ENCODE measurements around the gene PFKM. TPM values are rescaled to one million over a fixed set of nuclear protein-coding genes. Genes with fewer than 3 reads are reported as not detected.
A peak's percentile ranks its signal among the peaks of the same experiment; 100 is the strongest.

The PFKM gene
- total and polyA plus RNA-seq, 4 donors, result 105 to 145 (median 130) TPM

DNA sequence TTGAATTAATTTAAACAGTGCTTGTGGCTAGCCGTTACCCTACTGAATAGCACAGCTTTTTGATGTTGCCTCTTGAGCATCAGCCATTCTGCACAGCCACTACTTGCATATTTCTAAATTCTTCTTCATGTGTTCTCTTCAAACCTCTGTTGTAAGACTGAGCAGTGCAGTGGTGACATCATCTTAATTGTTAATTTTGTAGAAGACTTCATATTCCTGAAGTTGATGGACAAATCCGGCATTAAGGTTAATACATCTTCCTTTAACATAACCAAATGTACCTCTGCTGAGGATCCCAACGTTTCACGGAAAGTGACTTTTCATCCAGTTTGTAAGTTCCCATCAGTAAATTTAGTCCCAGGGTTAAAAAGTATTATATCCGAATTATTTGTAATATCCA is 38.9 kb upstream of the PFKM start:
- H3K4me3 ChIP-seq (ENCODE audit: low read depth, low read length), result no peak overlapping the region
- no peaks in the 10 kb centered on the region for H3K27me3 ChIP-seq (ENCODE audit: control insufficient read depth, insufficient read depth, low read length)
- H3K9me3 ChIP-seq (ENCODE audit: control insufficient read depth, insufficient read depth, low read length), result no peaks in the 10 kb centered on the region
- H3K27ac ChIP-seq (ENCODE audit: low read depth, low read length), result no peak overlapping the region
- DNase-seq (ENCODE audit: low read depth in 4 of 6, low spot score in 6 of 6), result no peak
- H3K36me3 ChIP-seq (ENCODE audit: control insufficient read depth, insufficient read depth, low read length), result peaks cover 21% of the 10 kb centered on the region
- no CpG with 5 or more reads among the region's 5 CpGs for WGBS (ENCODE audit: insufficient coverage)
- H3K4me1 ChIP-seq (ENCODE audit: control insufficient read depth, insufficient read depth, low read length), result no peaks in the 10 kb centered on the region

DNA sequence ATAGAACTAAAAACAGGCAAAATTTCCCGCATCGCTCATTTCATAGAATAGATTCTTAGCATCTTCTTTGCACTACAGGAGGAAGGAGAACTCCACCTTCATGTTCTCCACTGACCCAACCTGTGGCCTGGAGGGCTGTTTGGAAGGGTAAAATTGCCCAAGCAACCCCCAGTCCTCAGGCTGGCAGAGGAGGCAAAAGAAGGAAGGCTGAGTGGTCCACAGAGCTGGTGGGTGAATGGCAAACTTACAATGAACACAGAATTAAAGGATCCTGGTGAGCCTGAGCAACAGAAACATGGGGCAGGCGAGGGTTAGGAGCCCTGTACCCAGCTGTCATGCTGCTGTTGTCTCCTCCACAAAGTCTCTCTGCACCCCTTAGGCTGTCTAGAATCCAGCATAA is 38.3 kb upstream of the PFKM start:
- H3K27ac ChIP-seq (ENCODE audit: low read depth, low read length), result no peak overlapping the region
- H3K9me3 ChIP-seq (ENCODE audit: control insufficient read depth, insufficient read depth, low read length), result no peaks in the 10 kb centered on the region
- no peak overlapping the region for H3K4me3 ChIP-seq (ENCODE audit: low read depth, low read length)
- peaks cover 23% of the 10 kb centered on the region for H3K36me3 ChIP-seq (ENCODE audit: control insufficient read depth, insufficient read depth, low read length)
- H3K27me3 ChIP-seq (ENCODE audit: control insufficient read depth, insufficient read depth, low read length), result no peaks in the 10 kb centered on the region
- 100% methylated on average over 1 of the region's 3 CpGs for WGBS (ENCODE audit: insufficient coverage)
- H3K4me1 ChIP-seq (ENCODE audit: control insufficient read depth, insufficient read depth, low read length), result no peaks in the 10 kb centered on the region
- DNase-seq (ENCODE audit: low read depth in 4 of 6, low spot score in 6 of 6), result no peak

DNA sequence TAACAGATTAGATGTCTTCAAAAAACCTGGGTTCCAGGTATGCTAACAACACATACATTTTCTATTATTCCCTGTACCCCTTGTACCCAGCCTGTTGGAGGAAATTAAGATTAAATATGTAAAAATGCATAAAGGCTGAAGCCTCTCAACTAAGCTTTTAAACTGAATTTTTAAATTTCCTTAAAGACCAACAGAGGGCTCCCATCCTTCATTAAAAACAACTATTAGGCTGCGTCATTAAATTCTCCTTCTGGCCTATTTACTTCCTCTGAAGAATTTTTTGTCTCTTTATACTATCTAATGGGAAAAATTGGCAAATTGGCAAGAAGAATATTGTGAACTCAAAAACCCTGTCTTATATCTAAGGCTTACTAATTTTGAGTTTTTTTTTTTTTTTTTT is 35.1 kb upstream of the PFKM start:
- H3K4me3 ChIP-seq (ENCODE audit: low read depth, low read length), result no peak overlapping the region
- peak in 4 of 6 donors; percentile 1 to 81 (median 28) for DNase-seq (ENCODE audit: low read depth in 4 of 6, low spot score in 6 of 6)
- no CpG with 5 or more reads among the region's 1 CpG for WGBS (ENCODE audit: insufficient coverage)

DNA sequence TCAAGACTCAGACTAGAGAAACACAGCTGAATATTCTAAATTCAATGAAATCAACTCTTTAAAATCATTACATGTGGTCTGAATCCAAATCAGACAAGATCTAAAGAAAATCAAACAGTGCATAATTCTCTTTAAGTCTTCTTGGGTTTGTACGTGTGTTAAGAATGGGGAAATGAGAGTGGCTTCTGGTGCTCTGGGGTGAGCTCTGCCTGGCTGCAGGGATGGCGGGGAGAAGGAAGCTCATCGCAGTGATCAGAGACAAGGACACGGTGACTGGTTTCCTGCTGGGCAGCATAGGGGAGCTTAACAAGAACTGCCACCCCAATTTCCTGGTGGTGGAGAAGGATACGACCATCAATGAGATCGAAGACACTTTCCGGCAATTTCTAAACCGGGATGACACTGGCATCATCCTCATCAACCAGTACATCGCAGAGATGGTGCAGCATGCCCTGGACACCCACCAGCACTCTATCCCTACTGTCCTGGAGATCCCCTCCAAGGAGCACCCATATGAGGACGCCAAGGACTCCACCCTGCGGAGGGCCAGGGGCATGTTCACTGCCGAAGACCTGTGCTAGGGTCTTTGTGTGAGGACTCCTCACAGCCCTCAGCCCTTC is 34.2 kb upstream of the PFKM start:
- H3K27ac ChIP-seq (ENCODE audit: low read depth, low read length), result no peak overlapping the region
- H3K27me3 ChIP-seq (ENCODE audit: control insufficient read depth, insufficient read depth, low read length), result no peaks in the 10 kb centered on the region
- H3K4me1 ChIP-seq (ENCODE audit: control insufficient read depth, insufficient read depth, low read length), result no peaks in the 10 kb centered on the region
- no peak for DNase-seq (ENCODE audit: low read depth in 4 of 6, low spot score in 6 of 6)
- H3K9me3 ChIP-seq (ENCODE audit: control insufficient read depth, insufficient read depth, low read length), result no peaks in the 10 kb centered on the region
- no peak overlapping the region for H3K4me3 ChIP-seq (ENCODE audit: low read depth, low read length)
- WGBS (ENCODE audit: insufficient coverage), result 92% methylated on average over 12 of the region's 12 CpGs
- peaks cover 26% of the 10 kb centered on the region for H3K36me3 ChIP-seq (ENCODE audit: control insufficient read depth, insufficient read depth, low read length)

More for the DNA sequence above, 35.1 kb upstream of the PFKM start:
- Histone ChIP-seq H3K27ac (ENCODE audit: low read depth, low read length) (no peak overlapping the region), H3K9me3 (ENCODE audit: control insufficient read depth, insufficient read depth, low read length) (no peaks in the 10 kb centered on the region), H3K4me1 (ENCODE audit: control insufficient read depth, insufficient read depth, low read length) (no peaks in the 10 kb centered on the region), H3K27me3 (ENCODE audit: control insufficient read depth, insufficient read depth, low read length) (no peaks in the 10 kb centered on the region), H3K36me3 (ENCODE audit: control insufficient read depth, insufficient read depth, low read length) (peaks cover 28% of the 10 kb centered on the region)

DNA sequence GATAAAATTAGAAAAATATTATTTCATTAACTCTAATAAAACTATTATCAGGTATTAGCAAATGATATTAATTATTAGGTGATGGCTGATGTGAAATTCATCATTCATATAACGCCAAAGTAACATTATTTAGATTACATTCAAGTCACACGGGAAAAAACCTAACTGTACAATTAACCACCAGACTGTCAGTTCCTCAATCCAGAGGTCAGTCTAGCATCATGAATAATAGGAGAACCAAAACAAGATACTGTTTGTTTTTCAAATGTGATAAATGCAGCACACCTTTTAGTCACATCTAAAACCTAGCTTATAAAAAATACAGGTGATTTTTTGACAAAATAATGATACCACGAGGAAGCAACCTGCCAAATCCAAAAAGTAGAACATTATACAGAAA is 32.8 kb upstream of the PFKM start:
- H3K4me1 ChIP-seq (ENCODE audit: control insufficient read depth, insufficient read depth, low read length), result no peaks in the 10 kb centered on the region
- no peak overlapping the region for H3K4me3 ChIP-seq (ENCODE audit: low read depth, low read length)
- no peaks in the 10 kb centered on the region for H3K9me3 ChIP-seq (ENCODE audit: control insufficient read depth, insufficient read depth, low read length)
- H3K36me3 ChIP-seq (ENCODE audit: control insufficient read depth, insufficient read depth, low read length), result peaks cover 30% of the 10 kb centered on the region
- H3K27me3 ChIP-seq (ENCODE audit: control insufficient read depth, insufficient read depth, low read length), result no peaks in the 10 kb centered on the region
- no CpG with 5 or more reads among the region's 3 CpGs for WGBS (ENCODE audit: insufficient coverage)
- H3K27ac ChIP-seq (ENCODE audit: low read depth, low read length), result no peak overlapping the region
- no peak for DNase-seq (ENCODE audit: low read depth in 4 of 6, low spot score in 6 of 6)

DNA sequence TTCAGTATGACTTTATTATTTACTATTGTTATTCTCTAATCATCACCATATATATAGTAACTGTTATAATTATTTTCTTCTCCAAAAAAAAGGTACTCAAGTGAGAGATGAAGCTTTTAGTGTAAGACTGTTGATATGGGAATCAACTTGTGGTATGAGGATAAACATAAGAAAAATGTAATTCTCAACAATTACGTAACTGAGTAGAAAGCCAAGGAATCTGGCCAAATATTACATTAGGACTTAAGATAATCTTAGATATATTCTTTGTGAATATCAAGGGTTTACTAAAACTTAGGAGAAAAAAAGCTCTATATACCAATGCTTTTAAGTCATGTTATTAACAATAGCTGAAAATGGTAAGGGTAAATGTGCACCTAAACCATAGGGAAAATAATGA is 26.6 kb upstream of the PFKM start:
- no peaks in the 10 kb centered on the region for H3K4me1 ChIP-seq (ENCODE audit: control insufficient read depth, insufficient read depth, low read length)

DNA sequence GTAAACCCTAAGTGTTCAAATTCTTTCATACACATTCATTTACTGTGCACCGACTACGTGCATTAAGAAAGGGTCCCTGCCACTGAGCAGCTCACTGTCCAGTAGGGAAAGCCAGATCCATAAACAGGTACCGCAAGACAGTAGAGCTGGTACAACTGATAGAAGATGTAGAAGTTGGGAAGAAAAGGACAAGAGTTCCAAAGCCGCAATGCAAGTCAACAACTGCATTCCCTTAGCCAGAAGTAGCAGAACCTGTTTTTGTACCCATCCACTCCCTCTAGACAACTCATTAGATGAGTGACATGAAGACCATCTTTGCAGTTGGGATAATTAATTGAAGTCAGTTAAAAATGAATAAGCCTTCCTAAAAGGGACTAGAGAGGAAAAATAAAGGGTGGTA is 14.6 kb upstream of the PFKM start:
- H3K27ac ChIP-seq (ENCODE audit: low read depth, low read length), result no peak overlapping the region
- H3K4me1 ChIP-seq (ENCODE audit: control insufficient read depth, insufficient read depth, low read length), result peaks cover 3% of the 10 kb centered on the region
- no peaks in the 10 kb centered on the region for H3K27me3 ChIP-seq (ENCODE audit: control insufficient read depth, insufficient read depth, low read length)
- H3K36me3 ChIP-seq (ENCODE audit: control insufficient read depth, insufficient read depth, low read length), result no peaks in the 10 kb centered on the region
- 86% methylated on average over 3 of the region's 4 CpGs for WGBS (ENCODE audit: insufficient coverage)
- no peaks in the 10 kb centered on the region for H3K9me3 ChIP-seq (ENCODE audit: control insufficient read depth, insufficient read depth, low read length)
- H3K4me3 ChIP-seq (ENCODE audit: low read depth, low read length), result no peak overlapping the region
- no peak for DNase-seq (ENCODE audit: low read depth in 4 of 6, low spot score in 6 of 6)

More for the DNA sequence above, 26.6 kb upstream of the PFKM start:
- Histone ChIP-seq H3K36me3 (ENCODE audit: control insufficient read depth, insufficient read depth, low read length) (peaks cover 27% of the 10 kb centered on the region), H3K27me3 (ENCODE audit: control insufficient read depth, insufficient read depth, low read length) (no peaks in the 10 kb centered on the region), H3K4me3 (ENCODE audit: low read depth, low read length) (no peak overlapping the region), H3K27ac (ENCODE audit: low read depth, low read length) (no peak overlapping the region), H3K9me3 (ENCODE audit: control insufficient read depth, insufficient read depth, low read length) (no peaks in the 10 kb centered on the region)
- no CpG with 5 or more reads among the region's 1 CpG for WGBS (ENCODE audit: insufficient coverage)
- DNase-seq (ENCODE audit: low read depth in 4 of 6, low spot score in 6 of 6), result no peak

DNA sequence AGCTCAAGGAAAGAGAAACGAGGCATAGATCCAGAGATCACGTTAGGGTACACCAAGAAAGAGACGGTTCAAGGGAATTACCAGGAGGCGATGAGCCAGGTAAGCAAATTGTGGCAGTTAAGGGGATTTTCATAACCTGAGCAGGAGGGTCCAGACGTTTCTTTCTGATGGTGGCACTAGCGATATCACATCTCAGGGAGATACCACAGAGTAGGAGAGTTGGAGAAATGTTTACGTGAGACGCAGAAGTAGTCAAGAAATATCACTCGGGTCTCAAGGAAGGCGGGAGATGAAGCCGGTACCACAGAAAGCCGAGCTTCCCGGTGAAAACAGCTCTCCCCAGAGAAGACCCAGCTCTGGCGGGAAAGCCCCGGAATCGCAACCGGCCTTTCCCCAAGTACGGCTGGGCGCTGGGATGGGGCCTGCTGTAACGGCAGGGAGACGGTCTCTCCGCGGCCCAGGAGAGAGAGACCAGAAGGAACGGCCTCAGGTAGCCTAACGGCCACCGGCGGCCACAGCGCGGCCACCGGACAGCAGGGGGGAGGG is 13.8 kb upstream of the PFKM start:
- WGBS (ENCODE audit: insufficient coverage), result 0% methylated on average over 30 of the region's 30 CpGs
- Histone ChIP-seq H3K4me3 (ENCODE audit: low read depth, low read length) (peak overlapping the region; percentile 93), H3K9me3 (ENCODE audit: control insufficient read depth, insufficient read depth, low read length) (no peaks in the 10 kb centered on the region), H3K36me3 (ENCODE audit: control insufficient read depth, insufficient read depth, low read length) (no peaks in the 10 kb centered on the region), H3K27ac (ENCODE audit: low read depth, low read length) (peak overlapping the region; percentile 98), H3K27me3 (ENCODE audit: control insufficient read depth, insufficient read depth, low read length) (no peaks in the 10 kb centered on the region), H3K4me1 (ENCODE audit: control insufficient read depth, insufficient read depth, low read length) (peaks cover 3% of the 10 kb centered on the region)
- DNase-seq (ENCODE audit: low read depth in 4 of 6, low spot score in 6 of 6), result peak in 1 of 6 donors; percentile 59

DNA sequence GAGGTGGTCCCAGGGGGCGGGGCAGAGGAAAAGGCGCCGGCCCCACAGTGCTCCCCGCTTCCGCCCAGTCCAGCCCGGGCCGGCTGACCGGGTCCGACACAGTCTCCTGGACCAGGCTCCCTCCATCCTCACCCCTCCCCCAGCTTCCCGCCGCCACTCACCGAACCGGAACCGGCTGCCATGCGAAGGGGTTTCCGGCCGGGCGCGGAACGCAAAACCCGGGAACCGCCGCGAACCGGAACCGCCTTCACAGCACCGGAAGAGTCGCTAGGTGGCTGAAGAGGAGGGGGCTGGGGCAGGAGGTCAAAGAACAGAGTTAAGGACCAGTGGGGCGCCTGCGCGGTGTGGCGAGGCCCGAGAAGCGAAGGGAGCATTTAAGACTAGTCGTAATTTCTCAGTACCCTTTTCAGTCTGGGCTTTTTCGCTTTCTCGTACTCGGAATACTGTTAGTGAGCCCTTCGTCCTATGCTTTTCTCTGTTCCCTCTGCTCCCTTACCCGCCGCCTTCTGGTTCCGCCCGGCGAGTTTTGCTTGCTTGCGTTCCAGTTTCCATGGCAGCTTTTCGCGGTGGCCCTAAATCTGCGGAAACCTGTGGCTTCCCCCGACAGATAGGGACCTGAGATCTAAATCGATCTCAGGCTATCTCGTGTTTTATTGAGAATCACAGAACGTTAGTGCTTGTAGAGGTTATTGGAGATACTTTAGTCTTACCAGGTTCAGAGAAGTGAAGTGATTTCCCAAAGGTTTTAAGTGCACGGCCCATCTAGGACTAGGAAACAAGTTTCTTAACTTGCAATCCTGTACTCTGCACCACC is 13.1 kb upstream of the PFKM start, which contains the start of gene SENP1:
TSS of gene SENP1 (minus strand) at position 213 of the 814 bp plus-strand sequence. CDS start 4,607 bp downstream, outside the sequence.
- Histone ChIP-seq H3K27me3 (ENCODE audit: control insufficient read depth, insufficient read depth, low read length) (no peaks in the 10 kb centered on the region), H3K36me3 (ENCODE audit: control insufficient read depth, insufficient read depth, low read length) (no peaks in the 10 kb centered on the region), H3K9me3 (ENCODE audit: control insufficient read depth, insufficient read depth, low read length) (no peaks in the 10 kb centered on the region), H3K4me1 (ENCODE audit: control insufficient read depth, insufficient read depth, low read length) (peaks cover 3% of the 10 kb centered on the region), H3K4me3 (ENCODE audit: low read depth, low read length) (peak within 1 kb of the TSS; percentile 93), H3K27ac (ENCODE audit: low read depth, low read length) (peak within 1 kb of the TSS; percentile 98)
- WGBS (ENCODE audit: insufficient coverage), result under 1% methylated on average over 47 of the region's 53 CpGs
- peak; percentile 82 to 97 (median 90) for DNase-seq (ENCODE audit: low read depth in 4 of 6, low spot score in 6 of 6)

Data from spinal cord (tissue), 10 donors.